ACC112 (cell line): ENCODE data around the gene BAIAP2.
A peak's percentile ranks its signal among the peaks of the same experiment; 100 is the strongest.

ENCODE experiments used
- H2AFZ ChIP-seq: fragments of 200-600 bp; sonication (generic); one replicate; pipeline ENCODE4 v1.6.0; 2017; ENCODE audit warnings: antibody characterized with exemption, low read length; ENCODE audit not compliant: unreplicated experiment
- H3K27ac ChIP-seq: fragments of 200-600 bp; sonication (generic); 2 replicates; pipeline ENCODE4 v1.5.1; 2014; ENCODE audit warnings: low read depth, mild to moderate bottlenecking, antibody characterized with exemption, low read length, moderate library complexity
- H3K27me3 ChIP-seq: fragments of 200-600 bp; sonication (generic); 2 replicates; pipeline ENCODE4 v1.6.1; 2014; ENCODE audit warnings: mild to moderate bottlenecking, antibody characterized with exemption, low read length, moderate library complexity, mixed read lengths; ENCODE audit not compliant: insufficient read depth
- H3K36me3 ChIP-seq: fragments of 200-600 bp; sonication (generic); 2 replicates; pipeline ENCODE4 v1.6.1; 2016; ENCODE audit warnings: mild to moderate bottlenecking, antibody characterized with exemption, low read length, moderate library complexity, mixed read lengths; ENCODE audit not compliant: insufficient read depth
- H3K4me1 ChIP-seq: fragments of 200-600 bp; sonication (generic); one replicate; pipeline ENCODE4 v1.6.1; 2016; ENCODE audit warnings: low read length, mixed read lengths; ENCODE audit not compliant: insufficient read depth, unreplicated experiment, control insufficient read depth
- H3K4me3 ChIP-seq: fragments of 200-600 bp; sonication (generic); 2 replicates; pipeline ENCODE4 v1.5.1; 2014; ENCODE audit warnings: mild to moderate bottlenecking, low read depth, low read length
- H3K79me2 ChIP-seq: fragments of 200-600 bp; sonication (generic); one replicate; pipeline ENCODE4 v1.6.0; 2016; ENCODE audit warnings: low read length; ENCODE audit not compliant: control insufficient read depth, unreplicated experiment, insufficient read depth

Gene BAIAP2

GRCh38 chr17:81086789-81087551 is 52.0 kb downstream of the BAIAP2 start:
- no peak overlapping the region for H3K27ac ChIP-seq
- H3K36me3 ChIP-seq = no peaks in the 10 kb centered on the region
- peaks cover 6% of the 10 kb centered on the region for H3K4me1 ChIP-seq
- H3K79me2 ChIP-seq = no peaks in the 10 kb centered on the region
- H3K27me3 ChIP-seq = no peaks in the 10 kb centered on the region
- no peak overlapping the region for H3K4me3 ChIP-seq
- no peak overlapping the region for H2AFZ ChIP-seq

GRCh38 chr17:81090361-81091136 is 55.6 kb downstream of the BAIAP2 start:
- H3K4me3 ChIP-seq = no peak overlapping the region
- peaks cover 19% of the 10 kb centered on the region for H3K4me1 ChIP-seq
- H3K36me3 ChIP-seq = no peaks in the 10 kb centered on the region
- H3K27ac ChIP-seq = no peak overlapping the region
- H3K27me3 ChIP-seq = no peaks in the 10 kb centered on the region
- H2AFZ ChIP-seq = no peak overlapping the region
- H3K79me2 ChIP-seq = no peaks in the 10 kb centered on the region

- no peaks in the 10 kb centered on the region for H3K36me3 ChIP-seq
- H3K27ac ChIP-seq = no peak overlapping the region
- no peaks in the 10 kb centered on the region for H3K79me2 ChIP-seq
- H3K4me1 ChIP-seq = peaks cover 25% of the 10 kb centered on the region
- no peak overlapping the region for H2AFZ ChIP-seq
- H3K27me3 ChIP-seq = no peaks in the 10 kb centered on the region
- no peak overlapping the region for H3K4me3 ChIP-seq
Measured at GRCh38 chr17:81091154-81091553, 56.2 kb downstream of the BAIAP2 start.

GRCh38 chr17:81091774-81092517 is 57.0 kb downstream of the BAIAP2 start:
- no peak overlapping the region for H3K27ac ChIP-seq
- H3K36me3 ChIP-seq = no peaks in the 10 kb centered on the region
- H3K79me2 ChIP-seq = no peaks in the 10 kb centered on the region
- H3K27me3 ChIP-seq = no peaks in the 10 kb centered on the region
- H2AFZ ChIP-seq = no peak overlapping the region
- no peak overlapping the region for H3K4me3 ChIP-seq
- peaks cover 33% of the 10 kb centered on the region for H3K4me1 ChIP-seq

GRCh38 chr17:81092518-81093095 is 57.7 kb downstream of the BAIAP2 start:
- H3K27ac ChIP-seq = no peak overlapping the region
- H3K4me1 ChIP-seq = peaks cover 38% of the 10 kb centered on the region

GRCh38 chr17:81093619-81094508 is 58.9 kb downstream of the BAIAP2 start:
- peaks cover 47% of the 10 kb centered on the region for H3K4me1 ChIP-seq
- no peaks in the 10 kb centered on the region for H3K79me2 ChIP-seq
- peak overlapping the region; percentile 88 for H3K27ac ChIP-seq
- no peaks in the 10 kb centered on the region for H3K36me3 ChIP-seq
- no peak overlapping the region for H2AFZ ChIP-seq
- H3K4me3 ChIP-seq = no peak overlapping the region
- no peaks in the 10 kb centered on the region for H3K27me3 ChIP-seq

More at GRCh38 chr17:81092518-81093095, 57.7 kb downstream of the BAIAP2 start:
- no peak overlapping the region for H2AFZ ChIP-seq
- no peaks in the 10 kb centered on the region for H3K36me3 ChIP-seq
- no peaks in the 10 kb centered on the region for H3K27me3 ChIP-seq
- no peak overlapping the region for H3K4me3 ChIP-seq
- H3K79me2 ChIP-seq = no peaks in the 10 kb centered on the region

- H2AFZ ChIP-seq = no peak overlapping the region
- no peaks in the 10 kb centered on the region for H3K27me3 ChIP-seq
- no peaks in the 10 kb centered on the region for H3K36me3 ChIP-seq
- no peaks in the 10 kb centered on the region for H3K79me2 ChIP-seq
- H3K27ac ChIP-seq = peak overlapping the region; percentile 89
- H3K4me1 ChIP-seq = peaks cover 47% of the 10 kb centered on the region
- peak overlapping the region; percentile 44; the same call in 1 of the 2 replicates for H3K4me3 ChIP-seq
Measured at GRCh38 chr17:81094509-81095382, 59.8 kb downstream of the BAIAP2 start.

GRCh38 chr17:81095383-81095762 is 60.4 kb downstream of the BAIAP2 start:
- no peaks in the 10 kb centered on the region for H3K36me3 ChIP-seq
- H3K27me3 ChIP-seq = no peaks in the 10 kb centered on the region
- no peak overlapping the region for H2AFZ ChIP-seq
- H3K79me2 ChIP-seq = no peaks in the 10 kb centered on the region
- peak overlapping the region; percentile 89 for H3K27ac ChIP-seq
- peaks cover 45% of the 10 kb centered on the region for H3K4me1 ChIP-seq
- peak overlapping the region; percentile 44; the same call in 1 of the 2 replicates for H3K4me3 ChIP-seq

- Histone ChIP-seq H2AFZ (no peak overlapping the region), H3K4me3 (0 out of 2 replicates have a peak overlapping the region, but pooled peaks have one; percentile 67), H3K79me2 (no peaks in the 10 kb centered on the region), H3K27me3 (no peaks in the 10 kb centered on the region), H3K4me1 (peaks cover 42% of the 10 kb centered on the region), H3K36me3 (no peaks in the 10 kb centered on the region), H3K27ac (peak overlapping the region; percentile 31; the same call in 1 of the 2 replicates)
Measured at GRCh38 chr17:81096741-81097133, 61.8 kb downstream of the BAIAP2 start.
